ENCODE results near the gene FSTL3. TPM values are rescaled to one million over a fixed set of nuclear protein-coding genes. Genes with fewer than 3 reads are reported as not detected.
"Not testable (repeated sequence)": the region's sequence is repeated elsewhere in the genome, so short reads cannot be mapped to it uniquely, and the experiment has no call there.

Gene FSTL3
- total and polyA plus RNA-seq, 2 of the 13 experiments (the other 11 are each of a cell fraction or from before 2014, with no cell fraction given), result 13.5 to 15.6 TPM

DNA sequence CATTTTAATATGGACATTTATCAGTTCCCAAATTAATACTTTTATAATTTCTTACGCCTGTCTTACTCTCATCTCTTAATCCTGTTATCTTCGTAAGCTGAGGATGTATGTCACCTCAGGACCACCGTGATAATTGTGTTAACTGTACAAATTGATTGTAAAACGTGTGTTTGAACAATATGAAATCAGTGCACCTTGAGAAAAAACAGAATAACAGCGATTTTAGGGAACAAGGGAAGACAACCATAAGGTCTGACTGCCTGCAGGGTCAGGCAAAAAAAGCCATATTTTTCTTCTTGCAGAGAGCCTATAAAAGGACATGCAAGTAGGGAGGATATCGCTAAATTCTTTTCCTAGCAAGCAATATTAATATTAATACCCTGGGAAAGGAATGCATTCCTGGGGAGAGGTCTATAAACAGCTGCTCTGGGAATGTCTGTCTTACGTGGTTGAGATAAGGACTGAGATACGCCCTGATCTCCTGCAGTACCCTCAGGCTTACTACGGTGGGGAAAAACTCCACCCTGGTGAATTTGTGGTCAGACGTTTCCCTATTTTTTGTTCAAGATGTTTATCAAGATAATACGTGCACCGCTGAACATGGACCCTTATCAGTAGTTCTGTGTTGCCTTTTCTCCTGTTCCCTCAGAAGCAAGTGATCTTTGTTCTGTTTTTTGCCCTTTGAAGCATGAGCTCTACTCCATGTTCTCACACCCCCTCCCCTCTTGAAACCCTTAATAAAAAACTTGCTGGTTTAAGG lies 7.3 kb upstream of the FSTL3 start (continued):
- TF ChIP-seq, protein P1, sequence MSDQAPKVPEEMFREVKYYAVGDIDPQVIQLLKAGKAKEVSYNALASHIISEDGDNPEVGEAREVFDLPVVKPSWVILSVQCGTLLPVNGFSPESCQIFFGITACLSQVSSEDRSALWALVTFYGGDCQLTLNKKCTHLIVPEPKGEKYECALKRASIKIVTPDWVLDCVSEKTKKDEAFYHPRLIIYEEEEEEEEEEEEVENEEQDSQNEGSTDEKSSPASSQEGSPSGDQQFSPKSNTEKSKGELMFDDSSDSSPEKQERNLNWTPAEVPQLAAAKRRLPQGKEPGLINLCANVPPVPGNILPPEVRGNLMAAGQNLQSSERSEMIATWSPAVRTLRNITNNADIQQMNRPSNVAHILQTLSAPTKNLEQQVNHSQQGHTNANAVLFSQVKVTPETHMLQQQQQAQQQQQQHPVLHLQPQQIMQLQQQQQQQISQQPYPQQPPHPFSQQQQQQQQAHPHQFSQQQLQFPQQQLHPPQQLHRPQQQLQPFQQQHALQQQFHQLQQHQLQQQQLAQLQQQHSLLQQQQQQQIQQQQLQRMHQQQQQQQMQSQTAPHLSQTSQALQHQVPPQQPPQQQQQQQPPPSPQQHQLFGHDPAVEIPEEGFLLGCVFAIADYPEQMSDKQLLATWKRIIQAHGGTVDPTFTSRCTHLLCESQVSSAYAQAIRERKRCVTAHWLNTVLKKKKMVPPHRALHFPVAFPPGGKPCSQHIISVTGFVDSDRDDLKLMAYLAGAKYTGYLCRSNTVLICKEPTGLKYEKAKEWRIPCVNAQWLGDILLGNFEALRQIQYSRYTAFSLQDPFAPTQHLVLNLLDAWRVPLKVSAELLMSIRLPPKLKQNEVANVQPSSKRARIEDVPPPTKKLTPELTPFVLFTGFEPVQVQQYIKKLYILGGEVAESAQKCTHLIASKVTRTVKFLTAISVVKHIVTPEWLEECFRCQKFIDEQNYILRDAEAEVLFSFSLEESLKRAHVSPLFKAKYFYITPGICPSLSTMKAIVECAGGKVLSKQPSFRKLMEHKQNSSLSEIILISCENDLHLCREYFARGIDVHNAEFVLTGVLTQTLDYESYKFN (CRISPR knock-in tag; conservative IDR thresholded peaks at IDR 0.05), result peak; percentile 87
- 0 out of 2 replicates have a peak, but pooled peaks have one; percentile 30 for TF ChIP-seq ZNF772 (CRISPR knock-in tag; IDR thresholded peaks at IDR 0.05)
- not testable (repeated sequence) for TF ChIP-seq FOXA1 (IDR thresholded peaks at IDR 0.05); CREM (CRISPR knock-in tag; IDR thresholded peaks at IDR 0.05)
- TF ChIP-seq FOXA1 (CRISPR knock-in tag; IDR thresholded peaks at IDR 0.05), result 0 out of 2 replicates have a peak, but pooled peaks have one; percentile 37
- peak; percentile 65; the same call in 1 of the 2 replicates for TF ChIP-seq ZMYM3 (CRISPR knock-in tag; IDR thresholded peaks at IDR 0.05)
- TF ChIP-seq, protein P2, sequence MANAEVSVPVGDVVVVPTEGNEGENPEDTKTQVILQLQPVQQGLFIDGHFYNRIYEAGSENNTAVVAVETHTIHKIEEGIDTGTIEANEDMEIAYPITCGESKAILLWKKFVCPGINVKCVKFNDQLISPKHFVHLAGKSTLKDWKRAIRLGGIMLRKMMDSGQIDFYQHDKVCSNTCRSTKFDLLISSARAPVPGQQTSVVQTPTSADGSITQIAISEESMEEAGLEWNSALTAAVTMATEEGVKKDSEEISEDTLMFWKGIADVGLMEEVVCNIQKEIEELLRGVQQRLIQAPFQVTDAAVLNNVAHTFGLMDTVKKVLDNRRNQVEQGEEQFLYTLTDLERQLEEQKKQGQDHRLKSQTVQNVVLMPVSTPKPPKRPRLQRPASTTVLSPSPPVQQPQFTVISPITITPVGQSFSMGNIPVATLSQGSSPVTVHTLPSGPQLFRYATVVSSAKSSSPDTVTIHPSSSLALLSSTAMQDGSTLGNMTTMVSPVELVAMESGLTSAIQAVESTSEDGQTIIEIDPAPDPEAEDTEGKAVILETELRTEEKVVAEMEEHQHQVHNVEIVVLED (CRISPR knock-in tag; IDR thresholded peaks at IDR 0.05; ENCODE audit: borderline replicate concordance), result 0 out of 2 replicates have a peak, but pooled peaks have one; percentile 21
- TF ChIP-seq RXRB (CRISPR knock-in tag; IDR thresholded peaks at IDR 0.05; ENCODE audit: borderline replicate concordance), result peak; percentile 56; the same call in 1 of the 2 replicates
- peak; percentile 48 for TF ChIP-seq CREM (IDR thresholded peaks at IDR 0.05)
- peak; percentile 42; the same call in 1 of the 2 replicates for TF ChIP-seq KDM6A (CRISPR knock-in tag; IDR thresholded peaks at IDR 0.05; ENCODE audit: low read depth)
- peak; percentile 71; the same call in 1 of the 2 replicates for TF ChIP-seq GATAD2A (CRISPR knock-in tag; IDR thresholded peaks at IDR 0.05)
- TF ChIP-seq, protein P3, sequence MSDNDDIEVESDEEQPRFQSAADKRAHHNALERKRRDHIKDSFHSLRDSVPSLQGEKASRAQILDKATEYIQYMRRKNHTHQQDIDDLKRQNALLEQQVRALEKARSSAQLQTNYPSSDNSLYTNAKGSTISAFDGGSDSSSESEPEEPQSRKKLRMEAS (IDR thresholded peaks at IDR 0.05), result peak; percentile 30; the same call in 1 of the 2 replicates
- peak; percentile 57 for TF ChIP-seq THAP11 (CRISPR knock-in tag; IDR thresholded peaks at IDR 0.05)
- TF ChIP-seq MIXL1 (CRISPR knock-in tag; IDR thresholded peaks at IDR 0.05), result 0 out of 2 replicates have a peak, but pooled peaks have one; percentile 3

Measured in HepG2 (cell line).